Stimulated activated naive B cell treated with anti-CD40 and anti-IgM and Interleukin-4, amounts not matched to agents 10 μg/mL and 1 μg/mL and 100 μg/mL, for 72 hours (primary cell): ENCODE measurements around the gene PRB2.
"Not testable (repeated sequence)": the region's sequence is repeated elsewhere in the genome, so short reads cannot be mapped to it uniquely, and the experiment has no call there.

Experiments used
- ATAC-seq, 2 donors: fragments of 150-1000 bp; cut with Tn5 transposase; replicated peaks; 2 replicates each; pipeline ENCODE4 v1.10.0; 2021; ENCODE audit warnings: moderate library complexity in 1 of 2
- DNase-seq: peaks from one replicate; pipeline ENCODE4 v3.0.0; 2021
- H3K27ac Mint-ChIP-seq: one replicate; pipeline ENCODE4 v1.8.0; 2022; ENCODE audit warnings: mild to moderate bottlenecking, mixed read lengths
- H3K27me3 Mint-ChIP-seq, 2 donors: one replicate each; pipeline ENCODE4 v1.8.0; 2022; ENCODE audit warnings: mixed read lengths in 2 of 2
- H3K36me3 Mint-ChIP-seq, 2 donors: one replicate each; pipeline ENCODE4 v1.8.0; 2022; ENCODE audit warnings: mixed read lengths in 2 of 2, mild to moderate bottlenecking in 1 of 2
- H3K4me1 Mint-ChIP-seq, 2 donors: one replicate each; pipeline ENCODE4 v1.8.0; 2022; ENCODE audit warnings: mixed read lengths in 2 of 2, mild to moderate bottlenecking in 1 of 2
- H3K4me3 Mint-ChIP-seq, 2 donors: one replicate each; pipeline ENCODE4 v1.8.0; 2022; ENCODE audit warnings: mild to moderate bottlenecking in 2 of 2, mixed read lengths in 2 of 2, moderate library complexity in 1 of 2
- H3K9me3 Mint-ChIP-seq, 2 donors: one replicate each; pipeline ENCODE4 v1.8.0; 2022; ENCODE audit warnings: mixed read lengths in 2 of 2, mild to moderate bottlenecking in 1 of 2

PRB2 gene

DNA sequence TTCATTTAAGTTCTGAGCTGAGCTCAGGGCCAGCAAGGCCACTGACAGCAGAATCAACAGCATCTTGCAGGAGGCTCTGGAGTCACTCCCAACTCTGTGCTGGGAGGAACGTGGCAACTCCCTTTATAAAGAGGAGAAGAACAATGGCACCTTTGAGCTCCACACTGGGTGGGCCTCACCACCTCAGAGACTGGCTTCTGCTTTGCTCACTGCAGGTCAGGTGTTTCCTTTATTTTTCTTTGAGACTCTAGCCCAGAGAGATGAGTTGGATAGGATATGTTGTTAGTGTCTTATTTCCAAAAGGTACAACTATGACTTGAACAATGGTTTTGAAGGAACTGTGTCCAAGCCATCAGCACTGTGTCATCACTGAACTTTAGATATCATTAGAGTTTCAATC is at the start of gene PRB2:
Gene PRB2, minus strand, starts transcription at position 101 of the 400 bp plus-strand sequence. Its CDS starts 38 bp downstream, at position 63.
- H3K36me3 Mint-ChIP-seq, DNase-seq: not testable (repeated sequence)

DNA sequence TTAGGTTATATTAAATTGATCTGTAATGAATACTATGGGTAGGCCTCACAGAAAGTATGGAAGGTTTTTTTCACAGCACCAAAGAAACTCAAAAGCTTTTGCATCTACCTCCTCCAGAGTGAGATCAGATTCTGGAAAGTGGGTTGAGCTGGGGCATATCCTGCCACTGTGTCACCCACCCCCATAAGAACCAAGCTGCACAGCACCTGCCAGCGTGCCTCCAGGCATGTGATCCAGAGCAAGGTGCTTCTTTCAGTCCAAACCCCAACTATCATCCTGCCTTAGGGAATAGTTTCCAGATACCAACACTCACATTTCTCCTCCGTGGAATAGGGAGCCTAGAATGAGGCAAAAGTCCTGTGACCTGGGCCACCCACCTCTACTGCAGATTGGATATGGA is 42.6 kb upstream of the PRB2 start:
- no peak for ATAC-seq

More for the DNA sequence above, at the start of gene PRB2:
- not testable (repeated sequence) for H3K9me3 Mint-ChIP-seq, H3K27ac Mint-ChIP-seq, H3K27me3 Mint-ChIP-seq, ATAC-seq, H3K4me3 Mint-ChIP-seq, H3K4me1 Mint-ChIP-seq

DNA sequence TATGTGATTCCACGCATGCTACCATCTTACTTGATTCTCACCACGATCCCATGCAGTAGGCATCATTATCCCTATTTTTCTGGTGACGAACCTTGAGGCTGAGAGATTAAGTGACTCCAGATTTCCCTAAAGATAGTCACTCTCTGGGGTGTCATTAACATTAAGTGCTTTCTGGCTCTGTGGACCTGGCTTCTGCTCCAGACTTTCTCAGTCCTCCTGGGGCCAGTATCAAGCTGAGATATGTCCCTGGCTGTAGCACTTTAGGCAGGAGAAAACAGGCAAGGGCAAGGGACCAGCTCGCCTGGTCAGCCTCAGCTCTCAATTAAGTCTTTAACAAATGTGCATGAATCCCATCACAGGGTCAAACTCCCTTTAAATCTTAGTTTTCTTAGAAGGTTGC is 38.3 kb upstream of the PRB2 start:
- Mint-ChIP-seq H3K27ac (no peak overlapping the region), H3K9me3 (no peaks in the 10 kb centered on the region), H3K36me3 (no peaks in the 10 kb centered on the region), H3K4me1 (no peaks in the 10 kb centered on the region), H3K27me3 (no peaks in the 10 kb centered on the region), H3K4me3 (no peak overlapping the region)
- ATAC-seq (no peak), DNase-seq (no peak)

More for the DNA sequence above, 42.6 kb upstream of the PRB2 start:
- Mint-ChIP-seq H3K4me3 (no peak overlapping the region), H3K27ac (no peak overlapping the region), H3K36me3 (no peaks in the 10 kb centered on the region), H3K27me3 (no peaks in the 10 kb centered on the region), H3K9me3 (peaks cover 0 to 2% of the 10 kb centered on the region in 2 donors), H3K4me1 (no peaks in the 10 kb centered on the region)
- DNase-seq = no peak

DNA sequence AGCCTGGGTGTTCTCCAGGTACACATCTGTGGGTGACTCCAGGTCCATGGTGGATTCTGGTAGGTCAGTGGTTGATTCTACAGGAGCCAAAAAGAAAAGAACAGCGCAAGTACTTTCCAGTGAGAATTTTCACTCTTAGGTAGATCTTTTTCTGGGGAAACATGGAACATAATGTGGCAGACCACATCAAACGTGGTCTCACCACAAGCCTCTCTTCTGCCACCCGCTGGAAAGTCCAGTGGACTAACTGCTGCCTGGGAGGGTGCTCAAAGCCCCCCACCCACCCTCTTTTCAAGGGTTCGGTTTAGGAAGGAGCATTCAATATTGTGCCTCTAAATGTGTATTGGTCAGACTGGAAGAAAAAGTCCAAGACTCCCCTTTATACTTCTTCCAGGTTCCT is 36.1 kb upstream of the PRB2 start:
- no peaks in the 10 kb centered on the region for H3K4me1 Mint-ChIP-seq
- H3K9me3 Mint-ChIP-seq = peaks cover 0 to 2% of the 10 kb centered on the region in 2 donors
- H3K36me3 Mint-ChIP-seq = no peaks in the 10 kb centered on the region
- H3K27me3 Mint-ChIP-seq = no peaks in the 10 kb centered on the region
- ATAC-seq = no peak
- no peak overlapping the region for H3K27ac Mint-ChIP-seq
- DNase-seq = no peak
- no peak overlapping the region for H3K4me3 Mint-ChIP-seq

DNA sequence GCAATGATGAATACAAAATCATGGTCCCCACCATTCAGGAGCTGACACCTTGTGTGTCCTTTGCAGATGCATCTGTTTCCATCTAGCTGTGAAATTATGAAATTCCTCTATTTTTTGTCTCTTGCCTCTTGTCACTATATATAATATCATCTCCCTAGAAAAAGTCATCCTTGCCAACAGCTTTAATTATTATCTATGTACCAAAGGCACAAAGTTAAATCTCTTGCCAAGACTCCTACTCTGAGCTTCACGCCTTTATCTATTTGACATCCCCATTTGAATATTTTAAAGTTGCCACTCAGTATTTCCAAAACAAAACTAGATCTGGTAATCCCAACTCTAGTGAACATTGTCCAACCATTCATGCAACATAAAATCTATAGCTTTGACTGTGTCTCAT is 32.0 kb upstream of the PRB2 start:
- H3K4me3 Mint-ChIP-seq = no peak overlapping the region
- H3K4me1 Mint-ChIP-seq = no peaks in the 10 kb centered on the region
- no peaks in the 10 kb centered on the region for H3K36me3 Mint-ChIP-seq
- DNase-seq (no peak), ATAC-seq (no peak)
- no peaks in the 10 kb centered on the region for H3K27me3 Mint-ChIP-seq
- no peak overlapping the region for H3K27ac Mint-ChIP-seq
- peaks cover 0 to 8% of the 10 kb centered on the region in 2 donors for H3K9me3 Mint-ChIP-seq

DNA sequence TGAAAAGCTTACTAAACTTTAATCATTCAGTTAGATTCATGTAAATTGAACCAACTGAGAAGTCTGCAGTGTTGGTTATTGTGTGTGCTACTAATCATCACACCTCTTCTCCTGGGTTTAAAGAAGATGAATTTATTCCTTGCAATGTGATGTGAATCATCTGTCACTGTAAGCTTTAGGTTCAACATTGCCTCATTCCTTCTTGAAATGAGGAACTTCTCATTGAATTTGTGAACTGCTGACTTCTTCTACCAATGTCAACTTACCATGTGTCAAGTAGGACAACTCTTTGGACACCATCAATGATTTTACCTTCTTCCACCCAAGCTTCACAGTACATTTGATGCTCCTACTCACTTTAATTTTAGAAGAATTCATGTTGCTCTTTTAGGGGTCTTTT is 17.4 kb upstream of the PRB2 start:
- H3K4me3 Mint-ChIP-seq = no peak overlapping the region
- no peak for ATAC-seq
- H3K36me3 Mint-ChIP-seq = peaks cover 0 to 16% of the 10 kb centered on the region in 2 donors
- H3K27me3 Mint-ChIP-seq = no peaks in the 10 kb centered on the region
- H3K4me1 Mint-ChIP-seq = no peaks in the 10 kb centered on the region
- H3K9me3 Mint-ChIP-seq = peaks cover 10 to 18% of the 10 kb centered on the region in 2 donors
- DNase-seq = no peak
- no peak overlapping the region for H3K27ac Mint-ChIP-seq

DNA sequence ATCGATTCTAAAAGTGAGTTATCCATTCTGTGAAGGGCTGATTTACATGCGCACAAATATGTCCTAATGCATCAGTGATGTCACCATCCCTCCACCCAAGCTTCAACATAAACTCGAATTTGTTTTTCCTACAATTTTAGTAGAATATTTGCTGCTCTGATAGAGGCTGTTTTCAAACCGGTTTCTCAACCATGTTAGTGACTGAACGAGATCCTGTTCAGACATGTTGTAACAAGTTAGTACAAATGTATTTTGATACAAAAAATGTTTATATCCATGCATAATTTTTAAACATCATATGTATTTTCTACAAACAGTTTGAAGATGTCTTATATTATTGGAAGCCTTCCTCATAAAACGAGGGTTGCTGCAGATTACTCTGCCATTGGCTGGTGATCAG is 12.7 kb upstream of the PRB2 start:
- ATAC-seq (no peak), DNase-seq (no peak)
- no peaks in the 10 kb centered on the region for H3K4me1 Mint-ChIP-seq
- no peaks in the 10 kb centered on the region for H3K27me3 Mint-ChIP-seq
- peaks cover 0 to 9% of the 10 kb centered on the region in 2 donors for H3K36me3 Mint-ChIP-seq
- H3K4me3 Mint-ChIP-seq = no peak overlapping the region
- H3K27ac Mint-ChIP-seq = no peak overlapping the region
- H3K9me3 Mint-ChIP-seq = peaks cover 8 to 9% of the 10 kb centered on the region in 2 donors

DNA sequence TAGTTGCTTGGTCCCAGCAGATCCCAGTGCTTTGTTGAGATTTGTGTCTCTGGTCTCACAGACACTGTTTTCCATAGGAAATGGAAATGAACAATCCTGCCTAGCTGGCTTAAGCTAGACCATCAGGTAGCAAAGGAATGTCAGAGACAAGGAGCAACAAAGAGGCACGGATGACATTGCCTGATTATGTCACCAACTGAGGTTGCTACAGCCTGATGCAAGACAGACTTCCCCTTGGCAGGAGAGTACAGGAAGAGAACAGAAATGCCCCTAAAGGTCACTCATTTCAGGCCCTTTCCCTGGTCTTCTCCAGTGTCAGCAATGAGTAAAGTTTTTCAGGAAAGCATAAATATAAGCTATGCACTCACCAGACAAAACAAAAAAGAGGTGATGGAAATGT is 2.0 kb upstream of the PRB2 start:
- no peak overlapping the region for H3K4me3 Mint-ChIP-seq
- DNase-seq (no peak), ATAC-seq (no peak)
- no peaks in the 10 kb centered on the region for H3K9me3 Mint-ChIP-seq
- no peak overlapping the region for H3K27ac Mint-ChIP-seq
- H3K27me3 Mint-ChIP-seq = no peaks in the 10 kb centered on the region
- H3K36me3 Mint-ChIP-seq = no peaks in the 10 kb centered on the region
- H3K4me1 Mint-ChIP-seq = no peaks in the 10 kb centered on the region

DNA sequence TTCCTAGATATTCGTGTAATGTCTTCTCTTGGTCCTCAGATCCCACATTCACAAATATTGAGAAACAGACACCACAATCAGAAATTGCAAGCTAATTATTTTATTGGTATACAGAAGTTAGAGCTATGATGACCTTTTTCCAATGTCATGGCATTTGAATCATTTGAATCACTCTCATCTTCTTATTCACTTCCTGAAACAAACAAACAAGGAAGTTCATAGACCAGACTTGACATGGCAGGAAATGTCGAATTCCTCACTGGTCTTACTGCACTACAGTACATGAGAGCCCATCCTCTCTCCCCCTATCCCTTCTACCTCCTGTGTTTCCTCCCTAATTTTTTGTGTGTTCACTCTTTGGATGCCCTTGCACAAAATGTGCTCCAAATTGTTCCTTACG is 3.9 kb downstream of the PRB2 start:
- H3K27ac Mint-ChIP-seq, DNase-seq, ATAC-seq, H3K27me3 Mint-ChIP-seq, H3K9me3 Mint-ChIP-seq, H3K36me3 Mint-ChIP-seq, H3K4me1 Mint-ChIP-seq, H3K4me3 Mint-ChIP-seq: not testable (repeated sequence)

DNA sequence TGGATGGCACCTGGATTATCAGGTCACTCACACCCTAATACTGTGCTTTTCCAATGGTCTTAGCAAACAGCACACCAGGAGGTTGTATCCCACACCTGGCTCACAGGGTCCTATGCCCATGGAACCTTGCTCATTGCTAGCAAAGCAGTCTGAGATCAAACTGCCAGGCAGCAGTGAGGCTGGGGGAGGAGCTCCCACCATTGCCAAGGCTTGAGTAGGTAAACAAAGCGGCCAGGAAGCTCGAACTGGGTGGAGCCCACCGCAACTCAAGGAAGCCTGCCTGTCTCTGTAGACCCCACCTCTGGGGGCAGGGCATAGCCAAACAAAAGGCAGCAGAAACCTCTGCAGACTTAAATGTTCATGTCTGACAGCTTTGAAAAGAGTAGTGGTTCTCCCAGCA is 17.9 kb downstream of the PRB2 start:
- H3K4me3 Mint-ChIP-seq, H3K27ac Mint-ChIP-seq, H3K27me3 Mint-ChIP-seq, ATAC-seq, H3K4me1 Mint-ChIP-seq, DNase-seq: not testable (repeated sequence)
- H3K9me3 Mint-ChIP-seq = peaks cover 21 to 31% of the 10 kb centered on the region in 2 donors
- peaks cover 34 to 39% of the 10 kb centered on the region in 2 donors for H3K36me3 Mint-ChIP-seq

DNA sequence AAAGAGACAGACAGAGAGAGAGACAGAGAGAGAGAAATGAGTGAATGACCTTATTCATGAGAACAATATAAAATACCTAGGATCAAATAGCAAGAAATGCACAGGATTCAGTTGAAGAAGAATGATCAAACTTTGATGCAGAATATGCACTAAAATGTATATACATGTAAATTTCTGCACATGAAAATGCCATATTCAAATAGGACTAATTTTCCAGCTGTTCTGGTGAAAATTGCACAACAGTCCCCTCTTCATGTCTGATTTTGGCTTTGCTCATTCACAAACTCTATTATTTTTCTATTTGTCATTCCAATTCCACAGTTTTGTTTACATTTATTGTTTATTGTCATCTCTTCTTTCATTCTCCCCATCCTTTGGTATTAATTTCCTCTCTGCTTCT is 34.2 kb downstream of the PRB2 start:
- no peak for DNase-seq
- Mint-ChIP-seq H3K27ac (no peak overlapping the region), H3K4me3 (no peak overlapping the region), H3K27me3 (no peaks in the 10 kb centered on the region), H3K4me1 (no peaks in the 10 kb centered on the region), H3K9me3 (peaks cover 3 to 6% of the 10 kb centered on the region in 2 donors), H3K36me3 (peaks cover 0 to 4% of the 10 kb centered on the region in 2 donors)
- no peak for ATAC-seq

DNA sequence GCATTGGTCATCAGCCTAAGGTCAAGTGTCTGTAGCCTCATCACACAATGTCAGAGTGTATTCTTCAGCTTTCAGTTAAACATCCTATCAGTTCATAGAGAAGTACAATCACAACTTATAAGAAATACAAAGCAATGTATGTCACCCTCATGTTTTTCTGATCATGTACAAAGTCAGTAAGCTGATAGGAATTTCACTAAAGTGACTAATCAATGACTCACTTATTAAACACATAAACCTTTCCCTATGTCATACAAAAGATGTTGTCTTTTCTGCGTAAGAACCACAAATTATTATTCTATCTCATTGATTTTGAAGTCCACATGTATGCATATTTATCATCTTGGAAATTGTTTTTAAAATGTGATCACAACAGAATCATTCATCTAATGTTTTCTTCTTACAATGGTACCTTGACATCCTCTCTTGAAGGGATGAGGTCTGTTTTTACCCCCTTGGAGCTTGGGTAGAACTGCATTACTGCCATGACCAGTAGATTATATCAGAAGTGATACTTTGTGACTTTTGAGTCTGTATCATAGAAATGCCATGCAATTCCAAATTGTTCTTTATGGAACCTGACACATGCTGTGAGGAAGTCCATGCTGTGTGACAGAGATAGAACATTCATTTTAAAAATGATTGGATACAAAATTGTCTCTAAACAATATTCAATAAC is 35.0 kb downstream of the PRB2 start:
- not testable (repeated sequence) for DNase-seq, H3K9me3 Mint-ChIP-seq, H3K4me1 Mint-ChIP-seq, ATAC-seq, H3K4me3 Mint-ChIP-seq, H3K27me3 Mint-ChIP-seq, H3K36me3 Mint-ChIP-seq, H3K27ac Mint-ChIP-seq

DNA sequence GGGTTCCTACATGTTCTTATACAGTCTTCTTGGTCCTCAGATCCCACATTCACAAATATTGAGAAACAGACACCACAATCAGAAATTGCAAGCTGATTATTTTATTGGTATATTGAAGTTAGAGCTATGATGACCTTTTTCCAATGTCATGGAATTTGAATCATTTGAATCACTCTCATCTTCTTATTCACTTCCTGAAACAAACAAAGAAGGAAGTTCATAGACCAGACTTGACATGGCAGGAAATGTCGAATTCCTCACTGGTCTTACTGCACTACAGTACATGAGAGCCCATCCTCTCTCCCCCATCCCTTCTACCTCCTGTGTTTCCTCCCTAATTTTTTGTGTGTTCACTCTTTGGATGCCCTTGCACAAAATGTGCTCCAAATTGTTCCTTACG is 43.6 kb downstream of the PRB2 start:
- not testable (repeated sequence) for H3K27me3 Mint-ChIP-seq, H3K4me3 Mint-ChIP-seq, H3K4me1 Mint-ChIP-seq, DNase-seq, H3K36me3 Mint-ChIP-seq, ATAC-seq, H3K27ac Mint-ChIP-seq
- H3K9me3 Mint-ChIP-seq = peaks cover 2 to 11% of the 10 kb centered on the region in 2 donors

DNA sequence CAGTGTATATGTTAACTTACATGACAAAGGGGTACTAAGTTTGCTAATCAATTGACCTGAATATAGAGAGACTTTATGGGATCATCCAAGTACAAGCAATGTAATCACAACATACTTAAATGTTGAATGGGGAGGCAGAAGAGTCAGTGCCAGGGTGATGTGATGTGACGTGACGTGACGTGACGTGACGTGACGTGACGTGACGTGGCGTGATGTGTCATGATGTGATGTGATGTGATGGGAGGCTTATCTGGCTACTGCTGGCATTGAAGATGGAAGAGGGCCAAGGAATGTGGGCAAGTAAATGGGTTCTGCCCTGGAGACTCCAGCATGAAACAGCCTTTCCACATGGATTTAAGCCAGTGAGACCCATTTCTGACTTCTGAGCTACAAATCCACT is 46.9 kb downstream of the PRB2 start:
- peaks cover 0 to 3% of the 10 kb centered on the region in 2 donors for H3K36me3 Mint-ChIP-seq
- no peaks in the 10 kb centered on the region for H3K4me1 Mint-ChIP-seq
- H3K9me3 Mint-ChIP-seq = peaks cover 2 to 11% of the 10 kb centered on the region in 2 donors
- H3K27ac Mint-ChIP-seq = no peak overlapping the region
- H3K27me3 Mint-ChIP-seq = no peaks in the 10 kb centered on the region
- ATAC-seq (no peak), DNase-seq (no peak)
- no peak overlapping the region for H3K4me3 Mint-ChIP-seq

DNA sequence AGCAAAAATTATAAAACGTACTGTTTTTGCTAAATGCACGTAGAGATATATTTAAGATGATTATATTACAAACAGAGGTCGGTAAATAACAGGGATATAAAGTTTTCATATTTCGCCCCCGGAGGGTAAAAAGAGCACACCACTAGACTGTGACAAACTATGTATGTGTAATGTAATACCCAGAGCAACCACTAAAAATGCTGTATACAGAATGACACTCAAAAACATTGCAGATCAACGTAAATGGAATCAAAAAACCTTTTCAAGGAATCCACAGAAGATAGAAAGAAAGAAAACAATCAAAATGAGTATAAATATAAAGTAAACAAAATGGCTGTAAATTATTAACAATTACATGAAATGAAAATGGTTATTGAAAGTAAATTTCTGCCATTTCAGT is 47.6 kb downstream of the PRB2 start:
- Mint-ChIP-seq H3K27me3 (no peaks in the 10 kb centered on the region), H3K4me3 (no peak overlapping the region), H3K4me1 (no peaks in the 10 kb centered on the region), H3K36me3 (peaks cover 0 to 3% of the 10 kb centered on the region in 2 donors), H3K27ac (no peak overlapping the region), H3K9me3 (peaks cover 2 to 11% of the 10 kb centered on the region in 2 donors)
- ATAC-seq (peak in 1 of 2 donors; percentile 46), DNase-seq (no peak)
